Upper lobe of right lung (tissue), 1 donor: ENCODE results near the gene GALNT9. TPM values are rescaled to one million over a fixed set of nuclear protein-coding genes. Genes with fewer than 3 reads are reported as not detected.

Experiments
- ATAC-seq: fragments of 200-7000 bp; cut with Tn5 transposase; one replicate; pipeline ENCODE4 v1.9.1; 2020; ENCODE audit warnings: mild to moderate bottlenecking, moderate library complexity
- DNase-seq: peaks from one replicate; pipeline ENCODE4 v3.0.0-alpha.2; 2020
- H3K27ac ChIP-seq: fragments of 200-600 bp; one replicate; pipeline ENCODE4 v1.8.0; 2022
- H3K27me3 ChIP-seq: fragments of 200-600 bp; one replicate; pipeline ENCODE4 v1.8.0; 2022; ENCODE audit warnings: mild to moderate bottlenecking
- H3K36me3 ChIP-seq: fragments of 200-600 bp; one replicate; pipeline ENCODE4 v1.8.0; 2022
- H3K4me1 ChIP-seq: fragments of 200-600 bp; one replicate; pipeline ENCODE4 v1.8.0; 2022
- H3K4me3 ChIP-seq: fragments of 200-600 bp; one replicate; pipeline ENCODE4 v1.8.0; 2022; ENCODE audit warnings: mild to moderate bottlenecking
- H3K9me3 ChIP-seq: fragments of 200-600 bp; one replicate; pipeline ENCODE4 v1.8.0; 2022
- CTCF ChIP-seq: fragments of 200-600 bp; IDR thresholded peaks from one replicate; pipeline ENCODE4 v1.8.0; 2022; ENCODE audit warnings: antibody characterized with exemption
- intact Hi-C: fragments of 100-400 bp; cut with DNase I; formaldehyde crosslinking; loops from one replicate; pipeline ENCODE4 v1.11.0; 2022
- total RNA-seq: library from RNA; stranded (reverse); fragmentation: NEBNext Ultra II Directional; extraction: Animal tissue kit (Norgen Biotek cat#: 25700); gene quantifications from one replicate; pipeline ENCODE4 v1.2.1, GENCODE V29; 2021
- donor health status: DM: no; HTN: yes; CAD: no; lungs with severe emphysema.

The GALNT9 gene
- total RNA-seq, 1 donor from 2014 or later: 1.6 TPM

- intact Hi-C loops: no loop called here
- peaks cover 34% of the 10 kb centered on the region for H3K27me3 ChIP-seq
- H3K9me3 ChIP-seq: no peaks in the 10 kb centered on the region
- DNase-seq: no peak
- H3K4me1 ChIP-seq: peaks cover 5% of the 10 kb centered on the region
- TF ChIP-seq CTCF: no peak
- H3K36me3 ChIP-seq: no peaks in the 10 kb centered on the region
- no peak overlapping the region for H3K27ac ChIP-seq
- no peak for ATAC-seq
- no peak overlapping the region for H3K4me3 ChIP-seq
Observed at GRCh38 chr12:132201391-132202120, 127.8 kb downstream of the GALNT9 start.

GRCh38 chr12:132200800-132201199, 128.6 kb downstream of the GALNT9 start:
- TF ChIP-seq CTCF: no peak
- Histone ChIP-seq H3K9me3 (no peaks in the 10 kb centered on the region), H3K4me1 (peaks cover 5% of the 10 kb centered on the region), H3K27me3 (peaks cover 29% of the 10 kb centered on the region), H3K4me3 (no peak overlapping the region), H3K36me3 (no peaks in the 10 kb centered on the region), H3K27ac (no peak overlapping the region)
- ATAC-seq (no peak), DNase-seq (no peak)
- intact Hi-C loops: no loop called here

- no peak for ATAC-seq
- no peaks in the 10 kb centered on the region for H3K36me3 ChIP-seq
- no peak overlapping the region for H3K27ac ChIP-seq
- H3K27me3 ChIP-seq: peaks cover 18% of the 10 kb centered on the region
- no peak for TF ChIP-seq CTCF
- intact Hi-C loops: no loop called here
- DNase-seq: no peak
- no peaks in the 10 kb centered on the region for H3K4me1 ChIP-seq
- no peaks in the 10 kb centered on the region for H3K9me3 ChIP-seq
- H3K4me3 ChIP-seq: no peak overlapping the region
Observed at GRCh38 chr12:132199526-132200319, 129.7 kb downstream of the GALNT9 start.

GRCh38 chr12:132199101-132199500, 130.3 kb downstream of the GALNT9 start:
- no peak overlapping the region for H3K27ac ChIP-seq
- no peak for ATAC-seq
- no peaks in the 10 kb centered on the region for H3K36me3 ChIP-seq
- H3K27me3 ChIP-seq: peaks cover 12% of the 10 kb centered on the region
- intact Hi-C loops: no loop called here
- no peak for DNase-seq
- no peak for TF ChIP-seq CTCF
- no peaks in the 10 kb centered on the region for H3K4me1 ChIP-seq
- H3K9me3 ChIP-seq: no peaks in the 10 kb centered on the region
- H3K4me3 ChIP-seq: no peak overlapping the region

- no peak for TF ChIP-seq CTCF
- intact Hi-C loops: no loop called here
- H3K27ac ChIP-seq: no peak overlapping the region
- H3K9me3 ChIP-seq: no peaks in the 10 kb centered on the region
- H3K4me3 ChIP-seq: no peak overlapping the region
- H3K27me3 ChIP-seq: no peaks in the 10 kb centered on the region
- ATAC-seq: no peak
- H3K36me3 ChIP-seq: no peaks in the 10 kb centered on the region
- no peaks in the 10 kb centered on the region for H3K4me1 ChIP-seq
- no peak for DNase-seq
Observed at GRCh38 chr12:132197581-132198354, 131.6 kb downstream of the GALNT9 start.
